Panc1 (cell line): ENCODE measurements around the gene NT5DC2.

Experiments used
- POLR2AphosphoS5 ChIP-seq: IDR thresholded peaks from 2 replicates; pipeline ENCODE4 v1.6.1; 2012; ENCODE audit warnings: mild to moderate bottlenecking, low read depth, low read length, moderate library complexity
- SIN3A ChIP-seq: IDR thresholded peaks from 2 replicates; pipeline ENCODE4 v1.6.1; 2012; ENCODE audit warnings: low read depth, mild to moderate bottlenecking, low read length, moderate library complexity, borderline replicate concordance; ENCODE audit not compliant: insufficient read depth
- TCF7L2 ChIP-seq: IDR thresholded peaks from 2 replicates; pipeline ENCODE4 v1.6.1; 2011; ENCODE audit warnings: mild to moderate bottlenecking, low read depth, low read length, inconsistent platforms
- TF ChIP-seq, protein P1 (sequence below): fragments of 450-650 bp; IDR thresholded peaks from 2 replicates; pipeline ENCODE4 v1.5.1; 2017; ENCODE audit warnings: mild to moderate bottlenecking

DNA sequence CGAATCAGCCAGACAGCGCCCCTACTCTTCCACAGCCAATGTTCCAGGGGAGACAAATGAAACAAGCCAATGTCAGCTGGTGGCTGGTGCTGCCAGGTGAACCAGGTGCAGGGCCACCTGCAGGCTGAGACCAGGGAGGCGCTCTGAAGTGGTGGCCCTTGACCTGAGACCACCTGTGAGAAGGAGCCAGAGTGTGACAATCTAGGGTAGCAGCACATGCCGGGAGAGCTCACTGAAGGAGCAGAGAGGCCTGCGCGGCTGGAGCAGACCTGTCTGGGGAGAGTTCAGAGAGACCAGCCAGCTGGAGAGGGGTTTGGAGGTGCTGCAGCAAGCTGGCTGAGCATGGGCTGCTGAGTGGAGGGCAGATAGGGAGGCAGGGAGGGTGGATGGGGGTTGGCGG is 39.2 kb downstream of the NT5DC2 start:
- TF ChIP-seq, protein P1, sequence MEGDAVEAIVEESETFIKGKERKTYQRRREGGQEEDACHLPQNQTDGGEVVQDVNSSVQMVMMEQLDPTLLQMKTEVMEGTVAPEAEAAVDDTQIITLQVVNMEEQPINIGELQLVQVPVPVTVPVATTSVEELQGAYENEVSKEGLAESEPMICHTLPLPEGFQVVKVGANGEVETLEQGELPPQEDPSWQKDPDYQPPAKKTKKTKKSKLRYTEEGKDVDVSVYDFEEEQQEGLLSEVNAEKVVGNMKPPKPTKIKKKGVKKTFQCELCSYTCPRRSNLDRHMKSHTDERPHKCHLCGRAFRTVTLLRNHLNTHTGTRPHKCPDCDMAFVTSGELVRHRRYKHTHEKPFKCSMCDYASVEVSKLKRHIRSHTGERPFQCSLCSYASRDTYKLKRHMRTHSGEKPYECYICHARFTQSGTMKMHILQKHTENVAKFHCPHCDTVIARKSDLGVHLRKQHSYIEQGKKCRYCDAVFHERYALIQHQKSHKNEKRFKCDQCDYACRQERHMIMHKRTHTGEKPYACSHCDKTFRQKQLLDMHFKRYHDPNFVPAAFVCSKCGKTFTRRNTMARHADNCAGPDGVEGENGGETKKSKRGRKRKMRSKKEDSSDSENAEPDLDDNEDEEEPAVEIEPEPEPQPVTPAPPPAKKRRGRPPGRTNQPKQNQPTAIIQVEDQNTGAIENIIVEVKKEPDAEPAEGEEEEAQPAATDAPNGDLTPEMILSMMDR, result no peak
- TF ChIP-seq SIN3A (no peak), TCF7L2 (no peak), POLR2AphosphoS5 (no peak)
